Spleen (tissue), 11 donors: ENCODE results near the gene DOCK10. TPM values are rescaled to one million over a fixed set of nuclear protein-coding genes. Genes with fewer than 3 reads are reported as not detected.

Source experiments
- DNase-seq: peaks from one replicate; pipeline ENCODE4 v3.0.0-alpha.2; 2020
- H3K27ac ChIP-seq, 8 donors: fragments of 200-600 bp; sonication (generic) in 7 of 8; 1 replicate in 4 of 8; 2 replicates in 4 of 8; pipeline versions ENCODE4 v1.5.0 to v1.8.0; 2016 to 2021; ENCODE audit warnings: inconsistent platforms in 4 of 8, mild to moderate bottlenecking in 4 of 8, moderate library complexity in 1 of 8
- H3K27me3 ChIP-seq, 7 donors: fragments of 200-600 bp; sonication (generic) in 6 of 7; replicated peaks in 1 of 7; 1 replicate in 4 of 7; 2 replicates in 3 of 7; pipeline versions ENCODE4 v1.5.0 to v1.8.0; 2016 to 2021; ENCODE audit warnings: inconsistent platforms in 3 of 7, mild to moderate bottlenecking in 1 of 7
- H3K36me3 ChIP-seq, 6 donors: fragments of 200-600 bp; sonication (generic) in 5 of 6; 1 replicate in 4 of 6; 2 replicates in 2 of 6; pipeline versions ENCODE4 v1.5.0 to v1.8.0; 2016 to 2021; ENCODE audit warnings: inconsistent platforms in 2 of 6
- H3K4me1 ChIP-seq, 6 donors: fragments of 200-600 bp; sonication (generic) in 5 of 6; 1 replicate in 3 of 6; 2 replicates in 3 of 6; pipeline versions ENCODE4 v1.5.0 to v1.8.0; 2016 to 2021; ENCODE audit warnings: inconsistent platforms in 3 of 6
- H3K4me3 ChIP-seq, 8 donors: fragments of 200-600 bp; sonication (generic) in 7 of 8; 1 replicate in 4 of 8; 2 replicates in 4 of 8; pipeline versions ENCODE4 v1.5.0 to v1.8.0; 2016 to 2021; ENCODE audit warnings: inconsistent platforms in 4 of 8, mild to moderate bottlenecking in 4 of 8, moderate library complexity in 2 of 8
- H3K9me3 ChIP-seq, 8 donors: fragments of 200-600 bp; sonication (generic) in 7 of 8; 1 replicate in 4 of 8; 2 replicates in 4 of 8; pipeline versions ENCODE4 v1.5.0 to v1.8.0; 2016 to 2021; ENCODE audit warnings: inconsistent platforms in 4 of 8
- POLR2A ChIP-seq, 3 donors: fragments of 450-650 bp; IDR thresholded peaks; one replicate each; pipeline ENCODE4 v1.5.1; 2017; ENCODE audit warnings: antibody characterized with exemption in 3 of 3, mild to moderate bottlenecking in 1 of 3
- POLR2AphosphoS5 ChIP-seq, 3 donors: sonication (generic); formaldehyde crosslinking; IDR thresholded peaks; one replicate each; pipeline ENCODE4 v1.5.1; 2017; ENCODE audit warnings: antibody characterized with exemption in 3 of 3
- WGBS, 5 donors: extraction: QIAGEN DNeasy Blood & Tissue Kit in 3 of 5; methylation state at CpG; one replicate each; pipeline versions ENCODE4 v1.1.5 to v1.1.7; 2013 to 2018; 5-methylcytosine and 5-hydroxymethylcytosine counted together
- intact Hi-C: fragments of 100-400 bp; cut with DNase I; formaldehyde crosslinking; loops from one replicate; pipeline ENCODE4 v1.15.0; 2023; ENCODE audit warnings: low total_unique reads
- polyA plus RNA-seq, 3 donors: library from polyadenylated mRNA; stranded (reverse); fragments of 200-250 nt; gene quantifications; one replicate each; pipeline ENCODE4 v1.2.1, GENCODE V29; 2013
- total RNA-seq, 7 donors: library from RNA; depleted of rRNA in 3 of 7; stranded (reverse); fragments of >200 nt in 3 of 7; fragmentation: NEBNext Ultra II Directional in 4 of 7; extraction: Animal tissue kit (Norgen Biotek cat#: 25700) in 4 of 7; gene quantifications; one replicate each; pipeline versions ENCODE4 v1.1.0 to v1.2.1, GENCODE V29; 2016 to 2021
- TF ChIP-seq, protein P1 (sequence below), 11 experiments: fragments of 200-600 bp in 7 of 11; fragments of 450-650 bp in 4 of 11; sonication (generic) in 4 of 11; IDR thresholded peaks in 8 of 11; conservative IDR thresholded peaks in 3 of 11; 1 replicate in 7 of 11; 2 replicates in 4 of 11; pipeline versions ENCODE4 v1.4.0 to v1.8.0; 2016 to 2021; ENCODE audit warnings: antibody characterized with exemption in 11 of 11, inconsistent platforms in 4 of 11, mild to moderate bottlenecking in 1 of 11
- donor health status: healthy with polysubstance abuse.
- donor health status: DM: no; HTN: no; CAD: no; lungs with moderate emphysema.
- donor health status: DM: no; HTN: no; CAD: no.
- donor health status: Bipolar disorder and iron deficiency.
- donor health status: healthy.
- donor health status: DM: no; HTN: no; CAD: no.
- donor health status: DM: yes; HTN: yes; CAD: no.

The DOCK10 gene
- total and polyA plus RNA-seq, 10 donors, result 12.5 to 203 (median 158) TPM

- Histone ChIP-seq H3K27ac (peak overlapping the region in 2 of 8 donors; percentile 16 to 17), H3K27me3 (no peaks in the 10 kb centered on the region), H3K9me3 (no peaks in the 10 kb centered on the region), H3K36me3 (peaks cover 0 to 33% (median under 1%) of the 10 kb centered on the region in 6 donors), H3K4me1 (peaks cover 0 to 23% (median 5%) of the 10 kb centered on the region in 6 donors), H3K4me3 (no peak overlapping the region)
- WGBS, 5 donors, result 86 to 96% (median 92%) methylated on average over 1 of the region's 1 CpG
- intact Hi-C loops, result no loop called here
- no peak for DNase-seq
- no peak for TF ChIP-seq POLR2A (IDR thresholded peaks at IDR 0.05)
Measured at GRCh38 chr2:224903621-224904020, 138.6 kb downstream of the DOCK10 start.

GRCh38 chr2:224901121-224901676, 141.1 kb downstream of the DOCK10 start:
- Histone ChIP-seq H3K27me3 (no peaks in the 10 kb centered on the region), H3K36me3 (peaks cover 0 to 32% (median 5%) of the 10 kb centered on the region in 6 donors), H3K4me3 (no peak overlapping the region), H3K27ac (no peak overlapping the region), H3K4me1 (peaks cover 0 to 25% (median 5%) of the 10 kb centered on the region in 6 donors), H3K9me3 (no peaks in the 10 kb centered on the region)
- no peak for DNase-seq
- TF ChIP-seq POLR2A (IDR thresholded peaks at IDR 0.05) (no peak), POLR2AphosphoS5 (IDR thresholded peaks at IDR 0.05) (no peak)
- TF ChIP-seq, protein P1, sequence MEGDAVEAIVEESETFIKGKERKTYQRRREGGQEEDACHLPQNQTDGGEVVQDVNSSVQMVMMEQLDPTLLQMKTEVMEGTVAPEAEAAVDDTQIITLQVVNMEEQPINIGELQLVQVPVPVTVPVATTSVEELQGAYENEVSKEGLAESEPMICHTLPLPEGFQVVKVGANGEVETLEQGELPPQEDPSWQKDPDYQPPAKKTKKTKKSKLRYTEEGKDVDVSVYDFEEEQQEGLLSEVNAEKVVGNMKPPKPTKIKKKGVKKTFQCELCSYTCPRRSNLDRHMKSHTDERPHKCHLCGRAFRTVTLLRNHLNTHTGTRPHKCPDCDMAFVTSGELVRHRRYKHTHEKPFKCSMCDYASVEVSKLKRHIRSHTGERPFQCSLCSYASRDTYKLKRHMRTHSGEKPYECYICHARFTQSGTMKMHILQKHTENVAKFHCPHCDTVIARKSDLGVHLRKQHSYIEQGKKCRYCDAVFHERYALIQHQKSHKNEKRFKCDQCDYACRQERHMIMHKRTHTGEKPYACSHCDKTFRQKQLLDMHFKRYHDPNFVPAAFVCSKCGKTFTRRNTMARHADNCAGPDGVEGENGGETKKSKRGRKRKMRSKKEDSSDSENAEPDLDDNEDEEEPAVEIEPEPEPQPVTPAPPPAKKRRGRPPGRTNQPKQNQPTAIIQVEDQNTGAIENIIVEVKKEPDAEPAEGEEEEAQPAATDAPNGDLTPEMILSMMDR (IDR thresholded peaks at IDR 0.05 in 8 of 11, conservative IDR thresholded peaks at IDR 0.05 in 3 of 11), result no peak
- 72 to 91% (median 87%) methylated on average over 4 of the region's 4 CpGs for WGBS, 5 donors
- intact Hi-C loops, result no loop called here

DNA sequence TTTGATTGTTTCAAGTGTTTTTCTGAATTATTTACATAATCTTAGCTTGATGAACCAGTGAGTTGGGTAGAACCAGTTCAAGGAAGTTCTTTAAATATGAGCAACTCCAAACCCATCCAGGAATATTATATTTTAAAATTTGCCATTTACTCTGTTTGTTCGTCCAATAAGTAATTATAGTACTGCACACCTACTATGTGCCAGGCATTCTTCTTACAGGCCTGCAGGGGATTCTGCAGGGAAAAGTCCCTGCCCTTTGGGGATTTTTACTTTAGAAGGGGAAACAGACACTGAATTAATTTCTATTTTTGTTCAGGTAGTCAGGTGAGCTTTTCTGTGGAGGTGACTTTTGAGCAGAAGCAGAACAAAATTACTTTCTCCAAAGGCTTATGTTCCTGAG, 146.9 kb downstream of the DOCK10 start:
- intact Hi-C loops, result no loop called here
- WGBS, 5 donors, result 66 to 84% (median 84%) methylated on average over 1 of the region's 1 CpG
- no peak for DNase-seq
- Histone ChIP-seq H3K27ac (peak overlapping the region in 5 of 8 donors; percentile 52 to 75 (median 74)), H3K9me3 (no peaks in the 10 kb centered on the region), H3K36me3 (peaks cover 0 to 59% (median 10%) of the 10 kb centered on the region in 6 donors), H3K27me3 (no peaks in the 10 kb centered on the region), H3K4me3 (no peak overlapping the region), H3K4me1 (peaks cover 7 to 57% (median 26%) of the 10 kb centered on the region in 6 donors)
- TF ChIP-seq POLR2A (IDR thresholded peaks at IDR 0.05), result no peak
- no peak for TF ChIP-seq POLR2AphosphoS5 (IDR thresholded peaks at IDR 0.05)
- TF ChIP-seq, protein P1 (IDR thresholded peaks at IDR 0.05 in 8 of 11, conservative IDR thresholded peaks at IDR 0.05 in 3 of 11), result no peak

- intact Hi-C loops, result no loop called here
- Histone ChIP-seq H3K27me3 (no peaks in the 10 kb centered on the region), H3K27ac (peak overlapping the region; percentile 33 to 75 (median 66)), H3K9me3 (no peaks in the 10 kb centered on the region), H3K4me1 (peaks cover 7 to 67% (median 27%) of the 10 kb centered on the region in 6 donors), H3K4me3 (no peak overlapping the region), H3K36me3 (peaks cover 0 to 68% (median 13%) of the 10 kb centered on the region in 6 donors)
- TF ChIP-seq POLR2AphosphoS5 (IDR thresholded peaks at IDR 0.05) (peak in 1 of 3 donors; percentile 18), POLR2A (IDR thresholded peaks at IDR 0.05) (peak in 1 of 3 donors; percentile 4)
- TF ChIP-seq, protein P1 (IDR thresholded peaks at IDR 0.05 in 8 of 11, conservative IDR thresholded peaks at IDR 0.05 in 3 of 11), result no peak
- WGBS, 5 donors, result 10 to 34% (median 12%) methylated on average over 3 of the region's 3 CpGs
- DNase-seq, result no peak
Measured at GRCh38 chr2:224894356-224894755, 147.9 kb downstream of the DOCK10 start.
